Head of caudate nucleus (tissue), 42 donors: ENCODE data around the gene ALKBH2.
"Not testable (repeated sequence)": the region's sequence is repeated elsewhere in the genome, so short reads cannot be mapped to it uniquely, and the experiment has no call there.

Experiments used
- DNase-seq, 42 donors: peaks; one replicate each; pipeline versions ENCODE4 v3.0.0 to v3.0.0-alpha.2; 2020 to 2021; ENCODE audit warnings: mixed read lengths in 7 of 42
- intact Hi-C: fragments of 100-400 bp; cut with DNase I; formaldehyde crosslinking; loops from one replicate; pipeline ENCODE4 v1.15.0; 2022

Gene ALKBH2

GRCh38 chr12:109049794-109050193, 43.5 kb downstream of the ALKBH2 start:
- DNase-seq: not testable (repeated sequence)
- intact Hi-C loops: loop anchor here (5.0 kb wide), 1 partner anchor 43 kb away; the partner anchor contains the start of gene ALKBH2

- intact Hi-C loops, DNase-seq: not testable (repeated sequence)
Measured at GRCh38 chr12:109048706-109049105, 44.6 kb downstream of the ALKBH2 start.

DNA sequence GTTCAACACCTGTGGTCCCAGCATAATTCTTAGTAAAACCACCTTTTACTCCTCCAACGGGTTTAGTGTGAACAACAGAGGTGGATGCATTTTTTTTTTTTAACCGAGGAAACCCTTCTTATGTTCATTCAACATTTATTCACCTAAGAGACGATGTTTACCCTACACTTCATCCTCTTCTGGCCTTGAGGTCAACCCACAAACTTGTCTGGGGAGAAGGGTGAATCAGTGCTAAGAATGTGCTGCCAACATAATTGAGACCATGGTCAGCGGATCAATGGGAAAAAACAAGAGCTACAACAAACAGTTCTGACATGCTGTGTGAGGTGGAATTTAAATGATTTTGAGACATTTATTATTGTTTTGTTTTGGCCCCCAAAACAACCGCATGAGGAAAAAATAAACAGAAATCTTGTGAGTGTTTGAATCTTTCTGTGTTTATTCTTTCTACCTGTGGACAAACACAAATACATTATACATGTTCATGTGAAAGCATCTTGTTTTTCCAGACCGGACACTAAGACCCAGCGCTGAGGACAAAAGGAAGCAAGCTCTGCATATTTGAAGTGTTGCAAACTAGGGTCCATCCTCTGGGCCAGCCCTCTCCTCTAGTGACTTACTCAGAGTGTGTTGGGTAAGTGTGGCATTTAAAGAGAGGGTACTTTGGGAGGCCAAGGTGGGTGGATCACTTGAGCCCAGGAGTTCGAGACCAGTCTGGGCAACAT, 46.0 kb downstream of the ALKBH2 start:
- DNase-seq: no peak
- intact Hi-C loops: no loop called here

GRCh38 chr12:109044241-109044640, 49.0 kb downstream of the ALKBH2 start:
- no peak for DNase-seq
- intact Hi-C loops: no loop called here
